Putamen (tissue), 1 donor: ENCODE measurements around the gene ARSK.
A peak's percentile ranks its signal among the peaks of the same experiment; 100 is the strongest.
"Not testable (repeated sequence)": the region's sequence is repeated elsewhere in the genome, so short reads cannot be mapped to it uniquely, and the experiment has no call there.

Experiments
- DNase-seq: peaks from one replicate; pipeline ENCODE4 v3.0.0-alpha.2; 2016; ENCODE audit warnings: low spot score

The ARSK gene

GRCh38 chr5:95621839-95622629, 67.1 kb downstream of the ARSK start:
- DNase-seq = no peak

- DNase-seq = no peak
Observed at GRCh38 chr5:95623706-95624105, 68.8 kb downstream of the ARSK start.

DNA sequence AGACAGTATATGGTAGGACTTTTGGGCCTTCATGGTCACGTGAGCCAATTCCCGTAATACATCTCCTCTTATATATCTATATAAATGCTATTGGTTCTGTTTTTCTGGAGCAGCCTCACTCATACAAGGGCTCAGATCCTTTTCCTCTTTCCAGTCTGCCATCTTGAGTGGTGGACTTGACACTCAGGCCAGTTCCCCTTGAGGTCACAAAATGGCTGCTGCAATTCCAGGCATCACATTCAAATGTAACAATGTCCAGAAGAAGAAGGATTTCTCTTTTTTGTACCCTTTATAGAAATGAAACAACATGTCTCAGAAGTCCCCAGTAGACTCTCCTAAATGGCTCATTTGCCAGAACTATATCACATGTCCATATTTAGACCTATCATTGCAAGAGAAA, 69.5 kb downstream of the ARSK start:
- no peak for DNase-seq

GRCh38 chr5:95626701-95627100, 71.8 kb downstream of the ARSK start:
- no peak for DNase-seq

DNA sequence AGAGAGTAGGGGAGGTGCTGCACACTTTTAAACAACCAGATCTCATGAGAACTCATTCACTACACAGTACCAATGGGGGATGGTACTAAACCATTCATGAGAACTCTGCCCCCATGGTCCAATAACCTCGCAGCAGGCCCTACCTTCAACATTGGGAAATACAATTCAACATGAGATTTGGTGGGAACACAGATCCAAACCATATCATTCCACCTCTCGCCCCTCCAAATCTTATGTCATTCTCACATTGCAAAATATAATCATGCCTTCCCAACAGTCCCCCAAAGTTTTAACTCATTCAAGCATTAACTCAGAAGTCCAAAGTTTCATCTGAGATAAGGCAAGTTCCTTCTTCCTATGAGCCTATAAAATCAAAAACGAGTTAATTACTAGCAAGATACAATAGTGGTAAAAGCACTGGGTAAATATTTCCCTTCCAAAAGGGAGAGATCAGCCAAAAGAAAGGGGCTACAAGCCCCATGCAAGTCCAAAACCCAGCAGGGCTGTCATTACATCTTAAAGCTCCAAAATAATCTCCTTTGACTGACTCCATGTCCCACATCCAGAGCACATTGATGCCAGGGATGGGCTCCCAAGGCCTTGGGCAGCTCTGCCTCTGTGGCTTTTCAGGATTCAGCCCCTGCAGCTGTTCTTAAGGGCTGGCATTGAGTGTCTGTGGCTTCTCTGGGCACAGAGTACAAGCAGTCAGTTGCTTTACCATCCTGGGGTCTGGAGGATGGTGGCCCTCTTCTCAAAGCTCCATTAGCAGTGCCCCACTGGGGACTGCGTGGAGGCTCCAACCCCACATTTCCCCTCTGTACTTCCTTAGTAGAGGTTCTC, 73.3 kb downstream of the ARSK start:
- DNase-seq = no peak

GRCh38 chr5:95628933-95629332, 74.0 kb downstream of the ARSK start:
- no peak for DNase-seq

DNA sequence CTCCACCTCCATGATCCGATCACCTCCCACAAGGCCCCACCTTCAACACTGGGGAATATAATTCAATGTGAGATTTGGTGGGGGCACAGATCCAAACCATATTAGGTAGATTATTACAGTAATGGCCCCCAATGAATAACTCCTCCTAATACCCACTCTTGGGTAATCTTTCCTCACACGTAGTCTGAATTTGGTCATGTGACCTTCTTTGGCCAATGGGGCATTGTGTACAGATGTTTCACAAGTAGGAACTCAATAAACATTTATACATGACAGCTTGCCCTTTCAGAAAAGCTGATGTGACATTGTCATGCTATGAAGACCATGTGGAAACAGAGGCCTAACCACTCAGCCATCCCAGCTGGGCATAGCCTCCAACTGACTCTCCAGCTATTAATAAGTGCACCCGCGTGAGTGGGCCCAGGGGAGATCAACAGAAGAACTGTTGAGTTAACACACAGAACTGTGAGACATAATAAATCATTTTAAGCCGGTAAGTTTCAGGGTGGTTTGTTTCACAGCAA, 75.6 kb downstream of the ARSK start:
- no peak for DNase-seq

- no peak for DNase-seq
Observed at GRCh38 chr5:95631255-95631958, 76.5 kb downstream of the ARSK start.

DNA sequence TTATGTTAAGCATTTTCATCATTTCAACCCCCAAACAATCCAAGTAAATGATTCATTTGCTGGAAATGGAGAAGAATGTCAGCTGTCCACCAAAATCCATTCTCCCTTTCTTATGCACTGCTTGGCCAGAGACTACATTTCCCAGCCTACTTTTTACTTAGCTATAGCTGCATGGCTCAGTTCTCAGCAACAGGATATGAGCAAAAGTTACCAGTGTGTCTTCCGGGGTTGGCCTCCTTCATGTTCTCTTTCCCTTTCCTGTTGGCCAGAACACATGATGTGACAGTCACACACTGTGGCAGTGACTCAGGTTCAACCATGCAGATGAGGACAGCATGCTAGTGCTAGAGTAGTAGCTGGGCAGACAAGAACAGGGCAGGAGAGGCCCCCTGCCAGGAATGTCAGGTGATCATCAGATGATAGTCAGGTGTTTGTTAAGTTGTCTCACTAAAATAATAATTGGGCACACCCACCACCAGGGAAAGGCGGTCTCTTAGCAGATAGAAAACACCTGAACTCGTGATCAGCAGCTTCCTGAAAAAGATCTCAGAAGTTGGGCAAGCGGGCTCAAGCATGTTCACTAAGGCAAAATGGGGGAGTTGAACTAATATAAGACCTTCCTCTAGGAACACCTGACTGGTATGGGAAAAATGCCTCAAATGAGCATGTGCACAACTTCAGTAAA, 77.2 kb downstream of the ARSK start:
- no peak for DNase-seq

- DNase-seq = not testable (repeated sequence)
Observed at GRCh38 chr5:95632942-95633341, 78.0 kb downstream of the ARSK start.

GRCh38 chr5:95633671-95634070, 78.8 kb downstream of the ARSK start:
- no peak for DNase-seq

DNA sequence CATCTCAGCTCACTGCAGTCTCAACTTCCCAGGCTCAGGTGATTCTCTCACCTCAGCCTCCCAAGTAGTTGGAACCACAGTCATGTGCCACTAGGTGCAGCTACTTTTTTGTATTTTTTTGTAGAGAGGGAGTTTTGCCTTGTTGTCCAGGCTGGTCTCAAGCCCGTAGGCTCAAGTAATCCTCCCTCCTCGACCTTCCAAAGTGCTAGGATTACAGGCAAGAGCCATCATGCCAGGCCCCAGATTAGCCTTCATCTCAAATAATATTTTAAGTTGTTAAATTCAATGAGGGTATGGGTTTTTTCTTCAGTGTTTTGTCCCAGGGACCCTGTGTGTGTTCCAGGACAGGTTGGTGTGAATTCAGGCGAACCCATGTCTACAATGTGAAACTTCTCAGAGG, 79.2 kb downstream of the ARSK start:
- no peak for DNase-seq

- no peak for DNase-seq
Observed at GRCh38 chr5:95638632-95639031, 83.7 kb downstream of the ARSK start.

- DNase-seq = no peak
Observed at GRCh38 chr5:95641741-95642220, 86.9 kb downstream of the ARSK start.

DNA sequence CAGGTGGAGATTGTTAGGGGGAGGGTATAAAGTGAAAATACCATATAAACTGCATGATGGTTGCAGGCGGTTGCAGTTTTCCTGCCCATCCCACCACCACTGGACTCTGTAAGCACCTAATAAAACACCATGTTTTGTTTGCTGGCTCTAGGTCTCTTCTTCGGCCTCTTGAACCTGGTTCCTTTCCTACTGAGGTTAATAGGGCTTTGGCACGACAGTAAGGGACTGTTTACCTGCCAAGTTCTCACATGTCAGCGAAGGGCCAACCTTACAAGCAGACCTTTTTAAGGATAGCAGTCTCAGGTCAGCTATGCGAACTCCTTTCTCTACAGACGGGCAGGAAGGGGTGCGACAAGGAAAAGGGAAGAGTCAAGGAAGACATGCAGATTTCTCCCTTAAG, 88.3 kb downstream of the ARSK start:
- DNase-seq = no peak

DNA sequence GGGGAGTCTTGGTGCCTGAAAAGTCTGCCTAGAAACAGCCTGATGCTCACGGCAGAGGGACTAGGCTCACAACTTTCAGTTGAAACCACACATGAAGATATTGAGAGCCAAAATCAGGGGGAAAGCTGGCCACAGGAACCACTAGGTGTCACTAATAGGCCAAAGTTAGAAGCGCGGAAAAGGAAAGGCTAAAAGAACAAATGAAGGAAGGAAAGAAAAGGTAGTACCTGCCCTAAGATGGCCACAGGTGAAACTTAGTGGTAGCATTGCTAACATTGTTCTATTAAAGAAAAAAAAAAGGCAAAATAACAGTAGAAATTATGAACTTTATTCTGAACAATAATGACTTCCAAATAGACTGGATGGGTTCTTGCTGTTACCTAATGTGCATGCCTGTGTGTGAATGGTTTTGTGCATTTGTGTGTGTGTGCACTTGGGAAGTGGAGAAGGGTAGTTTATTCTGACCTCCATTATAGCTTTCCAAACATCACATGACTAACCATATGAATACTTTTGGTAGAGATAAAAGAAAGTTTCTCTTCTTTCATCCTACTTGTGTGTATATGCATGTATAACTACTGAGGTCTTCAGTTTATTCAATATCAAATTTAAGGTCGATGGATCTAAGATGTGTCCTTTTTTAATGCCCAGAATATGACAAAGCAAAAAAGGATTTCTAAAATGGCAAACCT, 89.6 kb downstream of the ARSK start:
- peak; percentile 50 for DNase-seq

GRCh38 chr5:95646226-95646568, 91.3 kb downstream of the ARSK start:
- DNase-seq = not testable (repeated sequence)

GRCh38 chr5:95646569-95647431, 91.9 kb downstream of the ARSK start, which contains the start of gene RFESD:
TSS of gene RFESD (plus strand) at chr5:95646777. CDS start at chr5:95652272, 5,495 bp downstream.
- peak; percentile 95 for DNase-seq

- peak; percentile 22 for DNase-seq
Observed at GRCh38 chr5:95647886-95648860, 93.3 kb downstream of the ARSK start.
